ENCODE measurements around the gene WDR1.
A peak's percentile ranks its signal among the peaks of the same experiment; 100 is the strongest.

Gene WDR1

GRCh38 chr4:10116569-10117358 is at the start of gene WDR1:
Gene WDR1 (minus strand): TSS chr4:10116799. CDS start chr4:10116666, 133 bp downstream.
- DNase-seq, result peak; percentile 98

GRCh38 chr4:10164877-10165283 is 48.3 kb upstream of the WDR1 start:
- DNase-seq, result peak; percentile 38

- no peak for DNase-seq
These were observed 46.7 kb upstream of the WDR1 start for GRCh38 chr4:10163296-10163695.

- DNase-seq, result no peak
These were observed 45.9 kb upstream of the WDR1 start for GRCh38 chr4:10162341-10163000.

- DNase-seq, result no peak
These were observed 45.2 kb upstream of the WDR1 start for GRCh38 chr4:10161840-10162239.

- no peak for DNase-seq
These were observed 44.5 kb upstream of the WDR1 start for GRCh38 chr4:10161146-10161545.

- DNase-seq, result no peak
These were observed 43.8 kb upstream of the WDR1 start for GRCh38 chr4:10160281-10160856.

GRCh38 chr4:10159671-10160070 is 43.1 kb upstream of the WDR1 start:
- DNase-seq, result no peak

- no peak for DNase-seq
These were observed 41.8 kb upstream of the WDR1 start for GRCh38 chr4:10158333-10158942.

GRCh38 chr4:10157478-10158332 is 41.1 kb upstream of the WDR1 start:
- peak; percentile 67 for DNase-seq

GRCh38 chr4:10154241-10154640 is 37.6 kb upstream of the WDR1 start:
- no peak for DNase-seq

- DNase-seq, result no peak
These were observed 36.6 kb upstream of the WDR1 start for GRCh38 chr4:10153161-10153560.

- DNase-seq, result no peak
These were observed 34.6 kb upstream of the WDR1 start for GRCh38 chr4:10151182-10151581.

- DNase-seq, result no peak
These were observed 28.4 kb upstream of the WDR1 start for GRCh38 chr4:10144966-10145365.

GRCh38 chr4:10144479-10144878 is 27.9 kb upstream of the WDR1 start:
- no peak for DNase-seq

GRCh38 chr4:10143171-10143570 is 26.6 kb upstream of the WDR1 start:
- no peak for DNase-seq

- DNase-seq, result no peak
These were observed 24.5 kb upstream of the WDR1 start for GRCh38 chr4:10140866-10141759.

GRCh38 chr4:10139518-10139917 is 22.9 kb upstream of the WDR1 start:
- DNase-seq, result no peak

GRCh38 chr4:10135260-10135659 is 18.7 kb upstream of the WDR1 start:
- DNase-seq, result no peak

GRCh38 chr4:10134141-10134540 is 17.5 kb upstream of the WDR1 start:
- DNase-seq, result no peak

- DNase-seq, result no peak
These were observed 14.6 kb upstream of the WDR1 start for GRCh38 chr4:10131202-10131601.
